AG20443 (cell line): ENCODE results near the gene ITGA5.
A peak's percentile ranks its signal among the peaks of the same experiment; 100 is the strongest.

Experiments used
- DNase-seq: peaks from one replicate; pipeline ENCODE4 v3.0.0; 2012; ENCODE audit warnings: low spot score, mixed read lengths

Gene ITGA5

DNA sequence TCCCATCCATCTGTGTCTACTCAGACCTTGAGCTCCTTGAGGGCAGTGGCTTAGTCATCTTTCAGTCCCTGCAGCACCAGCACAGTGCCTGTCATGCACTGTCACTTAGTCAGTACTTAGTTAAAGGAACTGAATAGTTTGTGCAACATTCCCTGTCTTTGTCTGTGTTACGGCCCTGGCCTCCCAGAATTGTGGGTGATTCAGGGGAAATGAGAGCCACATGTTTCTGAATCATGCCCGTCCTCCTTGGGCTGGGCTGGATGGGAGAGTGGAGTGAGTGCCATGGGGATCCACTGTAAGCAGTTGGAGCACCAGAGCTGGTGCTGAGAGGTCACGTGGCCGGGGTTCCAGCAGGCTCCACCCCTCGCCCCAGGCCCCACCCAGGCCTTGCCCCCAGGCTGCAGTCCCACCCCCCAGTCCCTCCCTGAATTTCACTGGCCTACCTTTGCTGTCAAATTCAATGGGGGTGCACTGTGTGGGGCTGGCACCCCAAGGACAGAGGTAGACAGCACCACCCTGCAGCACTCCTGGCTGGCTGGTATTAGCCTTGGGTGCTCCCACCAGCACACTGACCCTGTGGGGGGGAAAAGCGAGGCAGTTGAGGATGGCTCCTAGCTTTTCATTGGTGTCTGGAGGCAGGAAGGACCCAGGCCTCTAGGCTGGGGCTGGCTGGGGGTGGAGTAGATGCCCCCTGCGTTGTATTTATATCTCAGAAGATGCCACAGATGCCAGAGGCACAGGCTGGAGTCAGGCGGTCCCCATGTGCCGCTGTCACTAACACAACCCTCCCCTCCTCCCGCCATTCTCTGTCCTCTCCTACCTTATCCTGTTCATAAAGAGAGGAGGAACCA is 7.5 kb downstream of the ITGA5 start:
- peak; percentile 95 for DNase-seq

DNA sequence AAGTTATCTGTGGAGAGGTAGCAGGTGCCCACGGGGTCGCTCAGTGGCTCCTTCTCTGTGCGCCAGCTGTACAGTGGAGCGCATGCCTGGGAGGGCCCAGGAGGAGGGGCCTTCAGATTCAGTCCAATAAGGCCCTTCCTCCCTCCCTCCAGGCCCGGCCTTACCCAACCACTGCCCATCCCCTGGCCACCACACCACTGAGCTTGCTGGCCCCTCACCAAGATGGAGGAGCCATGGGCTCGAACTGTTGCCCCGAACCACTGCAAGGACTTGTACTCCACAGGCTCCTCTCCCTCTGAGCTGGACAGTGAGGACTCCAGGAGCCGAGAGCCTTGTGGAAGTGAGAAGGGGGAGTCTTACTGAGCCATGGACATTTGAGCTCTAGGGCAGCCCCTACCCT is 9.8 kb downstream of the ITGA5 start:
- DNase-seq = no peak

DNA sequence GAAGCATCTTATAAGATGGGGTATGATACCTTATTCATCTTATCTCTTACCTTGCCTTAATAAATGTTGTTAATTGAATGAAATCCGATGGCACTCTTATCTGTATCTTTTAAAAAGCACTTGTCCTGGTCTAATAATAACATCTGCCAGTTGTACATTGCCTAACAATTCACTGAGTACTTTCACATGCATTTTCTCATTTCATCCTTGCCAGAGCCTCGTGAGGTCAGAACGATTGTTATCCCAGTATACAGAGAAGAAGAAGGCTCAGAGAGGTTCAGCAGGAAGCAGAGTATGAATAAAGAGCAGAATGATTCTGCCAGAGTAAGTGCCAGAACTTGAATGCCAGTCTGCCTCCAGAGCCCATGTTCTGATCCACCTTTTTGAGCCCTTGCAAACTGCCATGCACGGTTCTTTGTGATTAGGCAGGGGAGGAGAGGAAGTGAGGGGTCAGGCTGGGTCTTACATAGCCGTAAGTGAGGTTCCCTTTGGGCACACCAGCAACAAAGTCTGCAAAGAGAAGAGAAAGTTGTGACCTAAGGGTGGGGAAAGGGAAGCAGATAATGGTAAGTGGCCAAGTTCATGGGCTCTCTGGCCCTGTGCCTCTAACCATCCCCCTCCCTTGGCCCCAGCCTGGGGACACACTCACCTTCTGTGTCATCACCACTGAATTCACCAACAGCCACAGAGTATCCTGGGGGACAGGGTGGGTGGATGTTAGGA is 11.7 kb downstream of the ITGA5 start:
- no peak for DNase-seq

DNA sequence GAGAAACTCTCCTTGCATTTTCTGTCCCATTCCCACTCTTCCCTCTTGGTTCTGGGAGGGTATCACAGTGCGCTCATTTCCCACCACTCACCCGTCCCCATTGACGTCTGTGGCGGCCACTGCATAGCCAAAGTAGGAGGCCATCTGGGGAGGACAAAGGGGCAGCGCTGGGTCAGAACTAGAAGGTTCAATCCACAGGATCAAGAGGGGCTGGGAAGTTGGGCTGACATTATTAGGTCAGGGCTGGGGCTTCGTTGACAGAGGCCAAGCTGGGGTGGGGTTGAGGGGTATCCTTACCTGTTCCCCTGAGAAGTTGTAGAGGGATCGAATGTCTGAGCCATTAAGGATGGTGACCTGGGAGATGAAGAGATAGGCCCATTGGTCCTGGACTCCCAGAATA is 13.5 kb downstream of the ITGA5 start:
- no peak for DNase-seq

DNA sequence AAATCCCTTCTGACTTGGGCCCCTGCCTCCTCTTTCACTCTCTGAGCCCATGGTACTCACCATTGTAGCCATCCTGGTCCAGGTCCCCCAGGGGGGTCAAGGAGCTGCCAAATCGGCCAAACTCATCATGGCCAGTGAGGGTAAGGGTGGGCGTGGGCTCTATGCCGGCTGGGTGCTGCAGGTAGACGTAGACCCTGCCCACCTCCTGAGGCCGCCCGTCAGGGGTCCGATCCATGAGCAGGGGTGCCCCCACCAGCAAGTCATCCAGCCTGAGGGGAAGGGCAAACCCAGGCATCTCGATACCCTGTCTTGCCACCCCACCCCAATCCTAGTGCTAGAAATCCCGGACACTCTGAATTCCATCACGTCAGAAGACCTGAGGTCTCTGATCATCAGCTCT is 14.0 kb downstream of the ITGA5 start:
- no peak for DNase-seq

DNA sequence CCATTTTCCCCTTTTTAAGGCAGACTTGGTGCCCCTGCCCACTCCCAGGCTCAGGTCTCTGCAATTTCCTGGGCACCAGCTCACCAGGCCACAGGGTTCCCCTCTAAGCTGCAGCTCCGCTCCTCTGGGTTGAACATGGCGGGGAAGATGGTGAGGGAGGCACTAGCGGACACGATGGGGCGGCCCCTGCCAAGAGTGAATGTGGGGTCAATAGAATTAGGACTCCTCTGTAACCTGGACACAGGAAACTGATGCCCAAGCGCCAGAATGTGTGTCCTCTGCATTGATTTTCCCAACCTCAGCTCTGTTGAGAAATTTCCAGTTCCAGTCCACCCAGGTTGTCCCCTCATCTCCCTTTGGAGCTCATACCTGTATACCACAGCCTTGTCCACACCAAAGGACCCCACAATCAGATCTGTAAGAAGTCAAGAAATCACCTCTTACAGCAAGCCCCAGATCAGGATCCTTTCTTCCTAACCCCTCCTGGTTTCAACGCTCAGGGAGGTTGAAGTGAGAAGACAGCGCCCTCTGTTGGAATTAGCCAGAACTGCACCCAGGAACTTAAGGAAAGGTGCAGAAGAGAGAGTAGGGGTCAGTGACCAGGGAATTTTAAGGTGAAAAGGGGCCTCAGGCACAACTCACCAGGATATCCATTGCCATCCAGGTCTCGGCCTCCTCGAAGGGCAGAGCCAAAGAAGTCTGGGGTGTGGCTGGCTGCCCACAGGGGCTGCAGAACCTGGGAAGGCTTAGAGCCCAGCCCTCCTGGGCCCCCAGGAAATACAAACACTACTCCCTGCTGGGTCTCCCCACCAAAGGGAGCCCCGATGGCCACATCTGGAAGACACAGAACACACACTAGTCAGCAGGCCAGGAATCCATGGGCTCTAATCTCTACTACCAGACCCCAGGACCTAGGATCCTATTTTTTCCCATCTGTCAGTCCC is 14.7 kb downstream of the ITGA5 start:
- peak; percentile 61 for DNase-seq

DNA sequence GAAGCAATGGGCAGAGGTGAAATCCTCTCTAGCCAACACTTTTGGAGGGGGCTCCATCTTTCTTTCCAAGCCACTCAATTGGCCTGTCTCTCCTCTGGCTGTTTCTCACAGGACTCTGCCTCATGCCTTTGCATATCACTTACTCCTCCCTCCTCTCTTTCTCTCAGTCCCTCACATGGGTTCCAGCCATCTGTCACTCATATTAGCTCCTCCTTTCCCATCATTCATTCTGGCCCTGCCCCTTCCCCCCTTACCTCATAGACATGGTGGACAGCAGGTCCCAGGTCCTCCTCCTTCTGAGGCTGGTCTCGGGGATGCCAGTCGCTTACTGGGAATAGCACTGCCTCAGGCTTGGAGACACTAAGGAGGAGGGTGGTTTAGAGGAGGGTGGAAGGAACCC is 17.9 kb downstream of the ITGA5 start:
- DNase-seq = no peak

DNA sequence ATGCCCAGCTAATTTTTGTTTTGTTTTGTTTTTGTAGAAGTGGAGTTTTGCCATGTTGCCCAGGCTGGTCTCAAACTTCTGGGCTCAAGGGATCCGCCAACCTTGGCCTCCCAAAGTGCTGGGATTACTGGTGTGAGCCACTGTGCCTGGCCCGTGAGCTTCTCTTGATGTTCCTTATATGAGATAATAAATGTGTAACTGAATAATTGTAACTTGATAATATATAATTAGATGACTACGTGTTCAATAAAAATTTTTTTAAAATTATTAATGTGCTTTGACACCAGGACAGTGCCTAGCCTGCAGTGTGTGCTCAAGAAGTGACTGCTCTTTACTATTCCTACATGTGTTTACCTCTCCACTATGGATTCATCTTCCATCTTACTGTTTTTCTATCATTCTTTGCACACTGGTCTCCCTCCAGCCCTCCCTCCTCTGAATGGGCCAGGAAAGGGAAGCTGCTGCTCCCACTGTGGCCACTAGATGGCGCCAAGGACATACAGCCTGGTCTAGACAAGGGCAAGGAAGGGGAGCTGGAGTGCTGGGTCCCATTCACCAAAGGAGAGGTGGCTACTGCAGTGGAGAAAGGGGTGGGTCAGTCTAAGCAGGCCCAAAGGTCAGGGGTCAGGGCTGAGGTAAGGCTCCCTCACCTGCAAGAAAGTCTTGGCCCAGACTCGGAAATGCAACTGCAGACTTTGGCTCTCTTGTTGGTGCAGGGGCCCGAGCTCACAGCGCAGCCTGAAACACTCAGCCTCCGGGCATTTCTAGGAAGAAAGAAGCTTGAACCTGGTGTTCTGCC is 19.9 kb downstream of the ITGA5 start:
- peak; percentile 91 for DNase-seq

DNA sequence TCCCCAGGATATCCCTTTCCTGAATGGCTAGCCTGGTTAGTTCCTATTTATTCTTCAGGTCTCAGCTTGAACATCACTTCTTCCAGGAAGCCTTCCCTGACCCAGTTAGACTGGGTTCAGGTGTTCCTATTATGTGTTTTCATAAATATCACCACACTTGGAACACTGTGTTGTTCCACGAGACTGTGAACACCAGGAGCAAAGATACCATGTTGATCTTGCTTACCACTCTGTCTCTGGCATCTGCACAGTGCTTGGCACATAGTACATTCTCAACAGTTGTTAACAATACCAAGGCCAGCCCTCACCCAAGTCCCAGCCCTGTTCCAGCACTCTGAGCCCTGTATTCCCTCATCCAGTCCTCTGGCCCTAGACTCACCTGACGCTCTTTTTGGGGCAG is 20.8 kb downstream of the ITGA5 start:
- DNase-seq = no peak

DNA sequence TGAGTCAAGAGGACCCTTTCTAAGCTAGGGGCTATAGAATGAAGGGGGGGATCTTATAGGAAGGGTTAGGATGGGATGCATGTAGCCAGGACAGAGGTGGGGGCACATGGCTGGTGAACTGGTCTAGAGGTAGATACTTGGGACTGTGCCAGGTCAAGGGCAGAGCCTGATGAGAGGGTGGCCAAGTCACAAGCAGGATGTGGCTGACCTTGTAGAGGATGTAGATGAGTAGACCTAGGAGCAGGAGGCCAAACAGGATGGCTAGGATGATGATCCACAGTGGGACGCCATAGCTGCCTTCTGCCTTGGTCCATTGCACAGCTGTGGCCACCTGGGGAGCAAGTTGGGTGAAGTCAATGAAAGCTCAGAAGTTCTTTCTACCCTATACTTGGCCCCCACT is 21.9 kb downstream of the ITGA5 start:
- no peak for DNase-seq

DNA sequence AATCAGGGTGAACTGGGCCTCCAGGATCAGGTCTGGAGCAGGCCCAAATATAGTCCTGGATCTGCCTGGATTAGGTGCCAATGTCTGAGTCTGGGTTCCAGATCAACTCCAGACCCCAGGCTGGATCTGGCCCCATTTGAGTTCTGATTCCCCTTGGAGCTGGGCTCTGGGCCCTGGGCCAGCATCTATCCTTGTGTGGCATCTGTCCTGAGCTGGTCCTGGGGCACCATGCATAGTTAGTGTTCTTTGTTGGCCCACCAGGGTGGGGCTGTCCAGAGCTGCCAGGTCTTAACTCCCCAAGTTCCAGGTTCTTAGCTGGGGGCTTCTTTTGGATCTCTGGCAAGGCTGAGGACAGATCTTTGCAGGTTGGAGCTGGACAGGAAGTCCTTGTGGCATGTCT is 23.5 kb downstream of the ITGA5 start:
- DNase-seq = no peak

DNA sequence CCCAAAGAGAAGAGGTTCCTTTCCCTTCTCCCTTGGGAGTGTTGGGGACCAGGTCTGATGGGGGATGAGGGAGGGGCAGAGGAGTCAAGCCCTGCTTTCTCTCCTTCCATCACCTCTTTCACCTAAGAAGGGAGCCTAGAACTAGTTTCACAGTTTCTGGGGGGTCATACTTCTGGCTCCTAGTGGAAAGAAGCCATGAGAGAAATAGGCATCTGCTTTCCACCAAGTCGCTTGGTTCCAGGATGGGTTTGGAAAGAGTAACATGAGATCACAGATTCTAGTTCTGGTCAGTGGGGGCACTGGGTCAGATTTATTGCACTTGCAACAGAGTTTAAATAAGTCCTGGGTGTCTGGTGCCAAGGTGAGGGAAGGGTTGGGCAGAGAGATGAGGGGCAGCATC is 24.1 kb downstream of the ITGA5 start:
- DNase-seq = no peak

DNA sequence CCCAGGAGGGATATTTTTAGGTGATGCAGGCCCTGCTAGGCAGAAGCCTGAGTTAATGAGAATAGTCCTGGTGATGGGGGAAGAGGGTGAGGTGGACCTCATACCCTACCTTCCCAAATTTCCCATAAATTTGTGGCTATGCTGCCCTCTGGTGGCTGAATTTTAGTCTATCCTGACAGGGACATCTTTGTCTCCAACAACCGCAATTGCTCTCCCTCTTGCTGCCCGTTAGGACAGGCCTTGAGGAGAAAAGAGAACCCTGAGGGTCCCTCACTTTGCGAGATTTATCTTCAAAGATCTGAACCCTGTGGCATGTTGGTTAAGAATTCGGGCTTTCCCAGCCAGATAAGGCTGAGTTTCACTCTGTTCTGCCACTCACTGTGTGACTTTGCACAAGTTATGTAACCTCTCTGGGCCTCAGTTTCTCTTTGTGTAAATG is 24.8 kb downstream of the ITGA5 start:
- DNase-seq = peak; percentile 62

DNA sequence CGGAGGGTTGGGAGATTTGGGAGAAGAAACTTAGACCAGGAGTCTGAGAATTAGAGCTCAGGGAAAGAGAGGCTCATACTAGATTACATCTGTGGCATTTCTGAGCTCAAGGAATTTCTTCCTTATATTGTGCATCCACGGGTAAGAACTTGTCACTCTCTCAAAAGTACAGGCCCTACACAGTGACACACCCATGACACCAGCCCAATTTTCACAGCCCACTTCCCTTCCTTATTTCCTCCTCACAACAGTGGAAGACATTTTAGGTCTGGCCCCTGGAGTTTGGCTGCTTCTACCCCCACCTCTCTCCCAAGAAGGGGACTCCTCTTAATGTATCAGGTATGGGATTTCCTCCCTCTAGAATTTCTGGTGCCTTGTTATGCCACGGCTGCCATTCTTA is 25.3 kb downstream of the ITGA5 start:
- no peak for DNase-seq

DNA sequence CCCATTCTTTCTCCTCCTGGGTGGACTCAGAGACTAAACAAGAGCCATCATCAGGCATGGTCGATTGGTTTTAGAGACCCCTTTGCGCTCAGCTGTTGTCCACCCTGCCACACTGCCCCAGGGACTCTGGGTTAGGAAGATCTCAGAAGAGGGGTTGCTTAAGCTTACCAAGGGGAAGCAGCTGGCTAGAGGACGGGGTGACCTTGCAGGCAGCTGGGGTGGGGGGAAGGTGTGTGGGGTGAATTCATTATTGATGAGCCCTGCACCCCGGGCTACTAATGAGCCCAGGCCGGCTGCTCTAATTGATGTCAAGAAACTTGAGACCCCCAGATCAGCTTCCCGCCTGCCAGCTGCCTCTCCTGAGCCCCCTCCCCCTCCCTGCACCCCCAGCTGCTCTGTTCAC is 25.9 kb downstream of the ITGA5 start:
- DNase-seq = no peak

DNA sequence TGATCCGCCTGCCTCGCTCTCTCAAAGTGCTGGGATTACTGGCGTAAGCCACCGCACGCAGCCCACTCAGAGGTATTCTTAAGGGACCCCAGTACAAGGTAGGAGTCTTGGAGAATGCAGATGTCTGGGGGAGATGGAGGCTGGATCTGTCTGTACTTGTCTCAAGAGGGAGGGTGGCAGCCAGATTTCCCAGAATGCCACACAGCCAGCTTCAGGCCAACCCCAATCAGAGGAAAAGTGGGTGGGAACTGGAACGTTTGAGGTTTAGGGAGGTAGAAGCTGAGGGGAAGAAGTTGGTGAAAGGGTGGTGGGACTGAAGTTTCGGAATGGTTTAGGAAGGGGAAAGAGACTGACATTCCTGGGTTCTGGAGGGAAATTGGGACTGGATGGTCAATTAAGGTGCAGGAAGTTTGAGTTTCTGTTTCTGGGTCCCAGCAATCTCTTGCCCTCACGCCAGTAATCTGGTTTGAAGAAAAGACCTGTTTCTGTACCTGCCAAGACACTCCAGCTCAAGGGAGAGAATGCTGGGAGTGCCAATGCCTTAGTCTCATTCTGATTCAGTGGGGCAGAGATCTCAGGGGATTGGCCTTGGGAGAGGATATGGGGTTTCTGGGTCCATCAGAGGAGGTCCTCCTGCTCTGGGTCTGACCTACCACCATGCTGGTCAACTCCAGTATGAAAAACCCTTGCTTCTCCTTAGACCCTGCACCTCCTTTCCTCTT is 26.4 kb downstream of the ITGA5 start:
- no peak for DNase-seq

DNA sequence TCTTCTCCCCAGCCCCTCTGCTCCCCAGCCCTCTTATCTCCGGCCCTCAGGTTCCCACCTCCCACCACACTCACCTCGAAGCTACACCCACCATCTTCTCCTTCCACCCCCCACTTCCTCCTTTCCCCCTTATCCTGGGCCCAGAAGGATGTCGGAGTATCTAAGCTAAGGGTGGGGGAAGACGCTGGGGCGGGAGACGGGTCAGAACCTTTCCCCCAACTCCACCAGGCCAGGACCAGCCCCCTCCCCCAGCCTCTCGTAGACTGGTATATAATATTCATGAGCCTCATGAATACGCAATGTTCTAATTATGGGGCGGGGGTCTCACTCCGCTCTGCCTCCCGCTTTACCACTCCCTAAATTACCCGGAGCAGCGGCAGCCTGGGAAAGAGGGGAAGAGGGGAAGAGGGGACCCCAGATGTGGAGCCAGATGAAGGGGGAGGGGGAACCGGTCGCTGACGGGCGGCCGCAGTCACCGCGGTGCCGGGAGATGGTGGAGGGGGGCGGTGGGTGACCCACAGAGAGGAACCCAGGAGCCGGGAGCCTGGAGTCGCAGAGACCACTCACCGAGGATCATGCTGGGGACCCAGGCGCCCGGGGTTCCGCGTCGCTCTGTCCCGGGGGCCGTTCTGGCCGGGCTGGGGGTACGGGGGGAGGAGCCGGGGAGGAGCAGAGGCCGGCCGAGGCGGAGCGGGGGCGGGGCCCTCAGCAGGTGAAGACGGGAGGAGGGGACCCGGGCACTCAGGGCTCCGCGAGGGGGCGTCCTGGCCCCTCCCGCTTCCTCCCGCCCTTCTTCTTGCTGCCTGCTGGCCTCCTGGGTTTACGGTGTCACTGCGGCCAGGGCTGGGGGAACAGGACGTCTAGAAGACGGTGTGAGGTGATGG is 28.2 kb downstream of the ITGA5 start:
- DNase-seq = no peak

DNA sequence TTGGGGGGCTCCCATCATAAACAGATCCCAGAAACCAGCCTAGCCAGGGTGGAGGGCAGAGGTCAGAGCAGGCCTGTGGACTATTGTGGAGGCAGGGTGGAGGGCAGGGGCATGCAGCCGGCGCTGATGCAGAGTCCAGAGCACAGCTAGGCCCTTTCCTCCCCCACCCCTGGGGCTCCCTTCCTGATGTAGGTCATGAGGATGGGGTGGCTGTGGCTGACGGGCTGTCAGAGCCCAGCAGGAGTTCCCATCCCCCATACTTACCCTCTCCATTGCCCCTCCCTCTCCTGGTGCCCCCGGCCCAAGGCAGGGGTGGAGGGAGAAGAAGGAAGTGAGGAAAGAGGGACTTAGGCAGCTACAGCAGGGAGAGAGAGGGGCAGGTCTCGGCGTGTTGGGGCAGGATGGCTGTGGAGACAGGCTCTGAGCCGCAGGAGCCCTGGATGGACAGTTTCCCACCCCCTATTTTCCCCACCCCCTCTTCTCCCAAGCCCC is 28.8 kb downstream of the ITGA5 start:
- no peak for DNase-seq

DNA sequence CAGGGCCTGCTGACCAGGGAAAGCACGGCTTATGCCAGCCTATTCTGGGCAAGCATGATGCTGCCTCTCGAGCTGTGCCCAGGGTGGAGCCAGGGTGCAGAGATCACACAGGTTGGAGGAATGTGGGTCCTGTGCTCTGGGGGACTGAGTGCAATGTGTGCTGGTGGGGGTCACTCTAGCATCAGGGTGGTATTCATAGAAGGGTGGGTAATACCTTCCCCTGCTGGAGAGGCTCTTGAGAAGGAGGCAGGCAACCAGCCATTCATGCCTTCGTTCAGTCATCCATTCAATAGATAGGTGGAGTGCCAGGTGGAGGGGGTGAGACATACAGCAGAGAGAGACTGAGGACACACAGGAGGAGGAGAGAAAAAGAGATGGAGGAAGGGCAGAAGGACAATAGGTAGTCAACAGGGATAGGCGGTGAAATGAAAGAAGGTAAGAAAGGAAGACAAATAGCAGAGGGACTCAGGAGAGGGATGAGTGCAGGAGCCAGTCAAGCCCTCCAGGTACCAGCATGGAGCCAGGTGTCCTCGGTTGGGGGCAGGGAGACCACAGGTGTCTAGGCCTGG is 29.4 kb downstream of the ITGA5 start:
- DNase-seq = no peak
